SK-N-SH (cell line): Measurements from ENCODE around the gene SLC29A1. TPM values are rescaled to one million over a fixed set of nuclear protein-coding genes. Genes with fewer than 3 reads are reported as not detected.

Experiments used
- CTCF ChIA-PET: fragments of 300-600, 350-600 bp; formaldehyde crosslinking; extraction: SDS; loops from one replicate; lab custom pipeline; 2021; lab: Yijun Ruan, JAX
- POLR2A ChIA-PET: fragments of 350-600 bp; sonication (Branson Sonifier 250); formaldehyde crosslinking; extraction: SDS; loops from one replicate; lab custom pipeline; 2020; ENCODE audit warnings: antibody characterized with exemption, inconsistent platforms; lab: Yijun Ruan, JAX
- DNase-seq: peaks from one replicate; pipeline ENCODE4 v3.0.0; 2012
- H2AFZ ChIP-seq: fragments of 200-600 bp; sonication (generic); 2 replicates; pipeline ENCODE4 v1.8.1; 2016; ENCODE audit warnings: antibody characterized with exemption, mild to moderate bottlenecking, low read depth
- H3F3A ChIP-seq: fragments of 200-600 bp; sonication (generic); replicated peaks from 2 replicates; pipeline ENCODE3; 2016; ENCODE audit warnings: antibody characterized with exemption, mild to moderate bottlenecking; ENCODE audit not compliant: insufficient read depth
- H3K27ac ChIP-seq, 2 experiments: fragments of 200-500 bp in 1 of 2; fragments of 200-600 bp in 1 of 2; sonication (Bioruptor generic) in 1 of 2; sonication (generic), shearing (Covaris generic) in 1 of 2; 2 replicates each; pipeline versions ENCODE4 v1.5.1 to v1.6.1; 2014 to 2016; ENCODE audit warnings: low read depth in 2 of 2, inconsistent platforms in 1 of 2, low read length in 1 of 2, mild to moderate bottlenecking in 1 of 2, mixed read lengths in 1 of 2
- H3K27me3 ChIP-seq: fragments of 200-600 bp; sonication (generic), shearing (Covaris generic); 2 replicates; pipeline ENCODE4 v1.6.1; 2016; ENCODE audit warnings: mixed run types; ENCODE audit not compliant: insufficient read depth
- H3K36me3 ChIP-seq, 2 experiments: fragments of 200-500 bp in 1 of 2; fragments of 200-600 bp in 1 of 2; sonication (Bioruptor generic) in 1 of 2; sonication (generic) in 1 of 2; replicated peaks in 1 of 2; 2 replicates each; pipeline versions ENCODE3 to v1.5.1; 2014 to 2016; ENCODE audit warnings: low read length in 1 of 2, mild to moderate bottlenecking in 1 of 2; ENCODE audit not compliant: insufficient read depth in 2 of 2, control insufficient read depth in 1 of 2
- H3K4me1 ChIP-seq, 2 experiments: fragments of 200-500 bp in 1 of 2; fragments of 200-600 bp in 1 of 2; sonication (Bioruptor generic) in 1 of 2; sonication (generic), shearing (Covaris generic) in 1 of 2; 2 replicates each; pipeline versions ENCODE4 v1.5.1 to v1.6.1; 2014 to 2016; ENCODE audit warnings: low read depth in 1 of 2, low read length in 1 of 2, mixed run types in 1 of 2; ENCODE audit not compliant: insufficient read depth in 2 of 2, control insufficient read depth in 1 of 2
- H3K4me2 ChIP-seq: fragments of 200-600 bp; sonication (generic), shearing (Covaris generic); 2 replicates; pipeline ENCODE4 v1.6.1; 2017; ENCODE audit warnings: mixed run types
- H3K4me3 ChIP-seq, 2 experiments: fragments of 200-500 bp in 1 of 2; fragments of 200-600 bp in 1 of 2; sonication (Bioruptor generic) in 1 of 2; sonication (generic), shearing (Covaris generic) in 1 of 2; 2 replicates each; pipeline versions ENCODE4 v1.5.1 to v1.8.1; 2014 to 2016; ENCODE audit warnings: low read depth in 2 of 2, inconsistent platforms in 1 of 2, low read length in 1 of 2, mild to moderate bottlenecking in 1 of 2, mixed read lengths in 1 of 2, moderate library complexity in 1 of 2
- H3K79me2 ChIP-seq: fragments of 200-600 bp; sonication (generic); 2 replicates; pipeline ENCODE4 v1.8.1; 2017; ENCODE audit warnings: mild to moderate bottlenecking; ENCODE audit not compliant: insufficient read depth
- H3K9ac ChIP-seq: fragments of 200-600 bp; sonication (generic); 2 replicates; pipeline ENCODE4 v1.6.1; 2017; ENCODE audit warnings: mixed run types
- H3K9me2 ChIP-seq: fragments of 200-600 bp; sonication (generic); 2 replicates; pipeline ENCODE4 v1.6.1; 2017; ENCODE audit warnings: mixed run types
- H3K9me3 ChIP-seq: fragments of 200-600 bp; sonication (generic); 2 replicates; pipeline ENCODE4 v1.6.1; 2017; ENCODE audit warnings: mixed run types, mild to moderate bottlenecking, moderate library complexity
- H4K20me1 ChIP-seq: fragments of 200-600 bp; sonication (generic); 2 replicates; pipeline ENCODE4 v1.6.1; 2017; ENCODE audit warnings: mild to moderate bottlenecking, mixed run types; ENCODE audit not compliant: insufficient read depth
- CHD2 ChIP-seq: fragments of 150-350 bp; IDR thresholded peaks from 2 replicates; pipeline ENCODE4 v1.6.1; 2018; ENCODE audit warnings: low read length; ENCODE audit not compliant: partially characterized antibody
- ELF1 ChIP-seq: IDR thresholded peaks from 2 replicates; pipeline ENCODE4 v1.4.0; 2012
- EP300 ChIP-seq, 2 experiments: IDR thresholded peaks; 2 replicates each; pipeline versions ENCODE4 v1.4.0 to v1.6.1; 2012; ENCODE audit warnings: borderline replicate concordance in 1 of 2, low read depth in 1 of 2, low read length in 1 of 2
- EZH2phosphoT487 ChIP-seq: fragments of 200-600 bp; sonication (generic); IDR thresholded peaks from 2 replicates; pipeline ENCODE4 v1.6.1; 2017; ENCODE audit warnings: low read depth, mixed run types, mild to moderate bottlenecking, antibody characterized with exemption, moderate library complexity, borderline replicate concordance
- FOSL2 ChIP-seq: IDR thresholded peaks from 2 replicates; pipeline ENCODE4 v1.4.0; 2012; ENCODE audit warnings: low read depth, mild to moderate bottlenecking, moderate library complexity, borderline replicate concordance
- GATA2 ChIP-seq: sonication (generic); formaldehyde crosslinking; IDR thresholded peaks from 2 replicates; pipeline ENCODE4 v1.5.0; 2020; ENCODE audit warnings: mild to moderate bottlenecking, missing genetic modification reagents
- JUND ChIP-seq: IDR thresholded peaks from 2 replicates; pipeline ENCODE4 v1.4.0; 2012
- MXI1 ChIP-seq: IDR thresholded peaks from 2 replicates; pipeline ENCODE4 v1.6.1; 2012; ENCODE audit warnings: mild to moderate bottlenecking, low read depth, low read length, improper control_type of control experiment
- NFIC ChIP-seq: IDR thresholded peaks from 2 replicates; pipeline ENCODE4 v1.4.0; 2012; ENCODE audit warnings: borderline replicate concordance
- POLR2AphosphoS5 ChIP-seq: IDR thresholded peaks from 2 replicates; pipeline ENCODE4 v1.6.1; 2012; ENCODE audit warnings: low read depth, low read length
- RCOR1 ChIP-seq: fragments of 150-350 bp; IDR thresholded peaks from 2 replicates; pipeline ENCODE4 v1.6.1; 2017; ENCODE audit warnings: antibody characterized with exemption, low read length
- RXRA ChIP-seq: IDR thresholded peaks from 2 replicates; pipeline ENCODE4 v1.4.0; 2012; ENCODE audit warnings: low read depth, mild to moderate bottlenecking, borderline replicate concordance
- SIN3A ChIP-seq: IDR thresholded peaks from 2 replicates; pipeline ENCODE4 v1.6.1; 2012; ENCODE audit warnings: low read depth, mild to moderate bottlenecking, low read length, moderate library complexity, borderline replicate concordance
- TAF1 ChIP-seq: IDR thresholded peaks from 2 replicates; pipeline ENCODE4 v1.6.1; 2012; ENCODE audit warnings: low read depth, mild to moderate bottlenecking, low read length, moderate library complexity, borderline replicate concordance
- TCF12 ChIP-seq: IDR thresholded peaks from 2 replicates; pipeline ENCODE4 v1.4.0; 2012
- TEAD4 ChIP-seq: IDR thresholded peaks from 2 replicates; pipeline ENCODE4 v1.4.0; 2012; ENCODE audit warnings: mild to moderate bottlenecking, borderline replicate concordance; ENCODE audit not compliant: insufficient read depth
- YY1 ChIP-seq: IDR thresholded peaks from 2 replicates; pipeline ENCODE4 v1.4.0; 2012; ENCODE audit warnings: low read depth, mild to moderate bottlenecking
- WGBS: methylation state at CpG from one replicate; pipeline ENCODE4 v1.1.6; 2017; ENCODE audit warnings: low lambda C conversion rate; 5-methylcytosine and 5-hydroxymethylcytosine counted together
- polyA plus RNA-seq, 3 experiments: library from polyadenylated mRNA; depleted of rRNA; stranded (reverse); fragments of >200 nt; gene quantifications; 2 replicates each; pipeline ENCODE4 v1.2.3, GENCODE V29; 2012
- TF ChIP-seq, protein P1 (sequence below): fragments of 150-350 bp; IDR thresholded peaks from 2 replicates; pipeline ENCODE4 v1.6.1; 2017; ENCODE audit warnings: antibody characterized with exemption, low read length, low read depth, borderline replicate concordance
- TF ChIP-seq, protein P2 (sequence below): IDR thresholded peaks from 2 replicates; pipeline ENCODE4; 2012
- TF ChIP-seq, protein P3 (sequence below): fragments of 150-350 bp; IDR thresholded peaks from 2 replicates; pipeline ENCODE4 v1.6.1; 2016; ENCODE audit warnings: mild to moderate bottlenecking, low read depth, low read length
- TF ChIP-seq, protein P4 (sequence below): IDR thresholded peaks from 2 replicates; pipeline ENCODE4 v1.4.0; 2012; ENCODE audit warnings: low read depth, borderline replicate concordance
- TF ChIP-seq, protein P5 (sequence below): IDR thresholded peaks from 2 replicates; pipeline ENCODE4 v1.4.0; 2012; ENCODE audit warnings: low read depth
- TF ChIP-seq, protein P6 (sequence below): IDR thresholded peaks from 2 replicates; pipeline ENCODE4 v1.4.0; 2012; ENCODE audit warnings: low read depth, borderline replicate concordance
- TF ChIP-seq, protein P7 (sequence below): fragments of 200-600 bp; sonication (generic); IDR thresholded peaks from 2 replicates; pipeline ENCODE4 v1.6.1; 2017; ENCODE audit warnings: antibody characterized with exemption, mild to moderate bottlenecking, moderate library complexity

SLC29A1 gene
- polyA plus RNA-seq, 1 of the 3 experiments (the other 2 are of a cell fraction), result 44.5 TPM

DNA sequence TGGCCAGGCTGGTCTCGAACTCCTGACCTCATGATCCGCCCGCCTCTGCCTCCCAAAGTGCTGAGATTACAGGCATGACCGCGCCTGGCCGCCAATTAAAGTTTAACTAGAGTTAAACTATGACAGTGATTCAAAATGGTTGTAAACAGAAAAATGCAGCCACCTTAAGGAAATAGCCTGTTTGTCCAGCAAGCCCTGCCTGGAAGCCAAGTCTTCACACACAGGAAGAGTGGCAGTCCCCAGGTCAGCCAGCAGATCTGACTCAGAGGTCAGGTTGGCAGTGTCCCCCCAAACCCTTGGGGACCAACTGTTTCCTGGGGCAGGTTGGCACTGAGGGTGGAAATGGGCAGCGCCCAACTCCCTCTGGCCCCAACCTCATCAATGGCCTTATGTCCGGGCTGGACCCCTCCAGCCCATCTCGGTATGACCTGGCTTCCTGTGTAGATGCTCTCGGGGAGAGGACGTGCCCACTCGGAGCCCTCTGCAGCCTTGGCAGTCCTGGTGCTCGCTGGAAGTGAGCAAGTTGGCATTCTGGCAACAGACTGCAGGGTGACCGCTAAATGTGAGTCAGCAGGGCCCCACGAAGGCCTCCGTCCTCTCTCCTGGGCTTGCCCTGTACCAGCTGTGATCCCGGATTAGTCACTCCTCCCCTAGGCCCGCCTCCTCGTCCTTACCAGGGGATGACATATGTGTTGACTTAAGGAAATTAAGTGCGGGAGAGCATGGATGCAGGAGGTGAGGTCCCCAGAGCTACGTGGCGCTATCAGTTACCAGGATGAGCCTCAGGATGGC lies 13.8 kb downstream of the SLC29A1 start:
- Histone ChIP-seq H3K36me3 (peaks cover 0 to under 1% of the 10 kb centered on the region in 2 experiments), H4K20me1 (no peaks in the 10 kb centered on the region), H3K4me2 (peak overlapping the region; percentile 81), H3K79me2 (no peaks in the 10 kb centered on the region), H3K9me2 (no peaks in the 10 kb centered on the region), H3K27ac (peak overlapping the region; percentile 84 to 90), H3K4me3 (peak overlapping the region; percentile 53 to 62), H3K9me3 (no peaks in the 10 kb centered on the region), H2AFZ (peak overlapping the region; percentile 49), H3K27me3 (no peaks in the 10 kb centered on the region), H3K4me1 (peaks cover 26 to 52% of the 10 kb centered on the region in 2 experiments), H3K9ac (peak overlapping the region; percentile 77), H3F3A (peaks cover 18% of the 10 kb centered on the region)
- peak; percentile 86 for DNase-seq
- 38% methylated on average over 15 of the region's 22 CpGs for WGBS
- CTCF ChIA-PET, result interaction anchor here (0.6 to 8.5 kb wide), 32 partner anchors 8 to 184 kb away, joined by 3 to 224 read pairs (median 4); partner anchors contain the start of genes HSP90AB1, MYMX, SLC29A1 and SLC35B2
- POLR2A ChIA-PET, result interaction anchor here (0.6 to 2.7 kb wide), 3 partner anchors 10 to 64 kb away, joined by 3 to 27 read pairs (median 4); partner anchors contain the start of gene HSP90AB1
- TF ChIP-seq TAF1 (peak; percentile 56; the same call in 1 of the 2 replicates), TCF12 (peak; percentile 87), YY1 (no peak), CHD2 (no peak), TEAD4 (no peak), NFIC (peak; percentile 82; the same call in 1 of the 2 replicates), POLR2AphosphoS5 (peak; percentile 69; the same call in 1 of the 2 replicates), GATA2 (CRISPR knock-in tag) (no peak), FOSL2 (peak; percentile 95), RXRA (no peak; the same call in 1 of the 2 replicates), ELF1 (no peak), SIN3A (peak; percentile 59; the same call in 1 of the 2 replicates), JUND (peak; percentile 79), RCOR1 (0 out of 2 replicates have a peak, but pooled peaks have one; percentile 6), EP300 (IDR thresholded peaks at IDR 0.05; ENCODE audit: borderline replicate concordance in 1 of 2, low read depth in 1 of 2, low read length in 1 of 2) (peak in 1 of 2 experiments; percentile 60; a peak in 1 of 4 replicates), EZH2phosphoT487 (no peak), MXI1 (peak; percentile 74)
- TF ChIP-seq, protein P1, sequence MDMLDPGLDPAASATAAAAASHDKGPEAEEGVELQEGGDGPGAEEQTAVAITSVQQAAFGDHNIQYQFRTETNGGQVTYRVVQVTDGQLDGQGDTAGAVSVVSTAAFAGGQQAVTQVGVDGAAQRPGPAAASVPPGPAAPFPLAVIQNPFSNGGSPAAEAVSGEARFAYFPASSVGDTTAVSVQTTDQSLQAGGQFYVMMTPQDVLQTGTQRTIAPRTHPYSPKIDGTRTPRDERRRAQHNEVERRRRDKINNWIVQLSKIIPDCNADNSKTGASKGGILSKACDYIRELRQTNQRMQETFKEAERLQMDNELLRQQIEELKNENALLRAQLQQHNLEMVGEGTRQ, result no peak
- TF ChIP-seq, protein P2, sequence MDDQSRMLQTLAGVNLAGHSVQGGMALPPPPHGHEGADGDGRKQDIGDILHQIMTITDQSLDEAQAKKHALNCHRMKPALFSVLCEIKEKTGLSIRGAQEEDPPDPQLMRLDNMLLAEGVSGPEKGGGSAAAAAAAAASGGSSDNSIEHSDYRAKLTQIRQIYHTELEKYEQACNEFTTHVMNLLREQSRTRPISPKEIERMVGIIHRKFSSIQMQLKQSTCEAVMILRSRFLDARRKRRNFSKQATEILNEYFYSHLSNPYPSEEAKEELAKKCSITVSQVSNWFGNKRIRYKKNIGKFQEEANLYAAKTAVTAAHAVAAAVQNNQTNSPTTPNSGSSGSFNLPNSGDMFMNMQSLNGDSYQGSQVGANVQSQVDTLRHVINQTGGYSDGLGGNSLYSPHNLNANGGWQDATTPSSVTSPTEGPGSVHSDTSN, result peak; percentile 66
- TF ChIP-seq, protein P3, sequence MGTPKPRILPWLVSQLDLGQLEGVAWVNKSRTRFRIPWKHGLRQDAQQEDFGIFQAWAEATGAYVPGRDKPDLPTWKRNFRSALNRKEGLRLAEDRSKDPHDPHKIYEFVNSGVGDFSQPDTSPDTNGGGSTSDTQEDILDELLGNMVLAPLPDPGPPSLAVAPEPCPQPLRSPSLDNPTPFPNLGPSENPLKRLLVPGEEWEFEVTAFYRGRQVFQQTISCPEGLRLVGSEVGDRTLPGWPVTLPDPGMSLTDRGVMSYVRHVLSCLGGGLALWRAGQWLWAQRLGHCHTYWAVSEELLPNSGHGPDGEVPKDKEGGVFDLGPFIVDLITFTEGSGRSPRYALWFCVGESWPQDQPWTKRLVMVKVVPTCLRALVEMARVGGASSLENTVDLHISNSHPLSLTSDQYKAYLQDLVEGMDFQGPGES, result no peak
- TF ChIP-seq, protein P4, sequence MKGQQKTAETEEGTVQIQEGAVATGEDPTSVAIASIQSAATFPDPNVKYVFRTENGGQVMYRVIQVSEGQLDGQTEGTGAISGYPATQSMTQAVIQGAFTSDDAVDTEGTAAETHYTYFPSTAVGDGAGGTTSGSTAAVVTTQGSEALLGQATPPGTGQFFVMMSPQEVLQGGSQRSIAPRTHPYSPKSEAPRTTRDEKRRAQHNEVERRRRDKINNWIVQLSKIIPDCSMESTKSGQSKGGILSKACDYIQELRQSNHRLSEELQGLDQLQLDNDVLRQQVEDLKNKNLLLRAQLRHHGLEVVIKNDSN, result no peak
- TF ChIP-seq, protein P5, sequence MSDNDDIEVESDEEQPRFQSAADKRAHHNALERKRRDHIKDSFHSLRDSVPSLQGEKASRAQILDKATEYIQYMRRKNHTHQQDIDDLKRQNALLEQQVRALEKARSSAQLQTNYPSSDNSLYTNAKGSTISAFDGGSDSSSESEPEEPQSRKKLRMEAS, result peak; percentile 62
- TF ChIP-seq, protein P6, sequence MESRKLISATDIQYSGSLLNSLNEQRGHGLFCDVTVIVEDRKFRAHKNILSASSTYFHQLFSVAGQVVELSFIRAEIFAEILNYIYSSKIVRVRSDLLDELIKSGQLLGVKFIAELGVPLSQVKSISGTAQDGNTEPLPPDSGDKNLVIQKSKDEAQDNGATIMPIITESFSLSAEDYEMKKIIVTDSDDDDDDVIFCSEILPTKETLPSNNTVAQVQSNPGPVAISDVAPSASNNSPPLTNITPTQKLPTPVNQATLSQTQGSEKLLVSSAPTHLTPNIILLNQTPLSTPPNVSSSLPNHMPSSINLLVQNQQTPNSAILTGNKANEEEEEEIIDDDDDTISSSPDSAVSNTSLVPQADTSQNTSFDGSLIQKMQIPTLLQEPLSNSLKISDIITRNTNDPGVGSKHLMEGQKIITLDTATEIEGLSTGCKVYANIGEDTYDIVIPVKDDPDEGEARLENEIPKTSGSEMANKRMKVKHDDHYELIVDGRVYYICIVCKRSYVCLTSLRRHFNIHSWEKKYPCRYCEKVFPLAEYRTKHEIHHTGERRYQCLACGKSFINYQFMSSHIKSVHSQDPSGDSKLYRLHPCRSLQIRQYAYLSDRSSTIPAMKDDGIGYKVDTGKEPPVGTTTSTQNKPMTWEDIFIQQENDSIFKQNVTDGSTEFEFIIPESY, result peak; percentile 61; the same call in 1 of the 2 replicates
- TF ChIP-seq, protein P7, sequence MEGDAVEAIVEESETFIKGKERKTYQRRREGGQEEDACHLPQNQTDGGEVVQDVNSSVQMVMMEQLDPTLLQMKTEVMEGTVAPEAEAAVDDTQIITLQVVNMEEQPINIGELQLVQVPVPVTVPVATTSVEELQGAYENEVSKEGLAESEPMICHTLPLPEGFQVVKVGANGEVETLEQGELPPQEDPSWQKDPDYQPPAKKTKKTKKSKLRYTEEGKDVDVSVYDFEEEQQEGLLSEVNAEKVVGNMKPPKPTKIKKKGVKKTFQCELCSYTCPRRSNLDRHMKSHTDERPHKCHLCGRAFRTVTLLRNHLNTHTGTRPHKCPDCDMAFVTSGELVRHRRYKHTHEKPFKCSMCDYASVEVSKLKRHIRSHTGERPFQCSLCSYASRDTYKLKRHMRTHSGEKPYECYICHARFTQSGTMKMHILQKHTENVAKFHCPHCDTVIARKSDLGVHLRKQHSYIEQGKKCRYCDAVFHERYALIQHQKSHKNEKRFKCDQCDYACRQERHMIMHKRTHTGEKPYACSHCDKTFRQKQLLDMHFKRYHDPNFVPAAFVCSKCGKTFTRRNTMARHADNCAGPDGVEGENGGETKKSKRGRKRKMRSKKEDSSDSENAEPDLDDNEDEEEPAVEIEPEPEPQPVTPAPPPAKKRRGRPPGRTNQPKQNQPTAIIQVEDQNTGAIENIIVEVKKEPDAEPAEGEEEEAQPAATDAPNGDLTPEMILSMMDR, result no peak
